ENCODE data around the gene LARP4B.

DNA sequence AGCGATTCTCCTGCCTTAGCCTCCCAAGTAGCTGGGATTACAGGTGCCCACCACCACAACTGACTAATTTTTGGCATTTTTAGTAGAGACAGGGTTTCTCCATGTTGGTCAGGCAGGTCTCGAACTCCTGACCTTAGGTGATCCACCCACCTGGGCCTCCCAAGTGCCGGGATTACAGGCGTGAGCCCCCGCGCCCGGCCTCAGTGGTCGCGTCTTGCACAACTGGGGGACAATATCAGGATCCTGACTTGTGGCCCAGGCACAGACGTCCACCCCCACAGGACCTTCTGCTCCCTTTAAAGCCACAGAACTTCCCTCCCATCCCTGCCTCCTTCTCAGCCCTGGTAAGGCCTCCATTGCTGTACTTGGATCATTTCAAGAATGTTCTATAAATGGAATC, 16.8 kb upstream of the LARP4B start:
- TF ChIP-seq EZH2phosphoT487 (IDR thresholded peaks at IDR 0.05; ENCODE audit: low read depth), result no peak
- TF ChIP-seq, protein P1, sequence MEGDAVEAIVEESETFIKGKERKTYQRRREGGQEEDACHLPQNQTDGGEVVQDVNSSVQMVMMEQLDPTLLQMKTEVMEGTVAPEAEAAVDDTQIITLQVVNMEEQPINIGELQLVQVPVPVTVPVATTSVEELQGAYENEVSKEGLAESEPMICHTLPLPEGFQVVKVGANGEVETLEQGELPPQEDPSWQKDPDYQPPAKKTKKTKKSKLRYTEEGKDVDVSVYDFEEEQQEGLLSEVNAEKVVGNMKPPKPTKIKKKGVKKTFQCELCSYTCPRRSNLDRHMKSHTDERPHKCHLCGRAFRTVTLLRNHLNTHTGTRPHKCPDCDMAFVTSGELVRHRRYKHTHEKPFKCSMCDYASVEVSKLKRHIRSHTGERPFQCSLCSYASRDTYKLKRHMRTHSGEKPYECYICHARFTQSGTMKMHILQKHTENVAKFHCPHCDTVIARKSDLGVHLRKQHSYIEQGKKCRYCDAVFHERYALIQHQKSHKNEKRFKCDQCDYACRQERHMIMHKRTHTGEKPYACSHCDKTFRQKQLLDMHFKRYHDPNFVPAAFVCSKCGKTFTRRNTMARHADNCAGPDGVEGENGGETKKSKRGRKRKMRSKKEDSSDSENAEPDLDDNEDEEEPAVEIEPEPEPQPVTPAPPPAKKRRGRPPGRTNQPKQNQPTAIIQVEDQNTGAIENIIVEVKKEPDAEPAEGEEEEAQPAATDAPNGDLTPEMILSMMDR (IDR thresholded peaks at IDR 0.05; ENCODE audit: low read depth, low read length), result no peak
